ENCODE results near the gene TJP2.
A peak's percentile ranks its signal among the peaks of the same experiment; 100 is the strongest.

The TJP2 gene

GRCh38 chr9:69237702-69238295 lies 63.7 kb downstream of the TJP2 start:
- DNase-seq, result no peak

- no peak for DNase-seq
Measured at GRCh38 chr9:69243116-69243515, 69.0 kb downstream of the TJP2 start.

- no peak for DNase-seq
Measured at GRCh38 chr9:69246629-69247028, 72.6 kb downstream of the TJP2 start.

- DNase-seq, result no peak
Measured at GRCh38 chr9:69248005-69248404, 73.9 kb downstream of the TJP2 start.

GRCh38 chr9:69249337-69249736 lies 75.3 kb downstream of the TJP2 start:
- DNase-seq, result no peak

- no peak for DNase-seq
Measured at GRCh38 chr9:69250681-69251080, 76.6 kb downstream of the TJP2 start.

GRCh38 chr9:69252436-69252835 lies 78.4 kb downstream of the TJP2 start:
- DNase-seq, result no peak

GRCh38 chr9:69253057-69253456 lies 79.0 kb downstream of the TJP2 start:
- DNase-seq, result no peak

GRCh38 chr9:69254223-69254622 lies 80.1 kb downstream of the TJP2 start:
- DNase-seq, result no peak

- no peak for DNase-seq
Measured at GRCh38 chr9:69255591-69255990, 81.5 kb downstream of the TJP2 start.

GRCh38 chr9:69258551-69258950 lies 84.5 kb downstream of the TJP2 start:
- DNase-seq, result no peak

GRCh38 chr9:69260161-69260560 lies 86.1 kb downstream of the TJP2 start:
- no peak for DNase-seq

GRCh38 chr9:69261636-69262035 lies 87.6 kb downstream of the TJP2 start:
- no peak for DNase-seq

GRCh38 chr9:69264526-69264925 lies 90.4 kb downstream of the TJP2 start:
- DNase-seq, result no peak

- no peak for DNase-seq
Measured at GRCh38 chr9:69265891-69266290, 91.8 kb downstream of the TJP2 start.

- DNase-seq, result no peak
Measured at GRCh38 chr9:69272212-69272611, 98.1 kb downstream of the TJP2 start.

- no peak for DNase-seq
Measured at GRCh38 chr9:69273161-69273560, 99.1 kb downstream of the TJP2 start.

- no peak for DNase-seq
Measured at GRCh38 chr9:69276775-69277174, 102.7 kb downstream of the TJP2 start.

GRCh38 chr9:69279084-69279731 lies 105.1 kb downstream of the TJP2 start:
- peak in 1 of 2 donors; percentile 23 for DNase-seq

GRCh38 chr9:69279733-69280132 lies 105.7 kb downstream of the TJP2 start:
- no peak for DNase-seq

- DNase-seq, result no peak
Measured at GRCh38 chr9:69283003-69283402, 108.9 kb downstream of the TJP2 start.

- no peak for DNase-seq
Measured at GRCh38 chr9:69292078-69292477, 118.0 kb downstream of the TJP2 start.

GRCh38 chr9:69293156-69293555 lies 119.1 kb downstream of the TJP2 start:
- DNase-seq, result no peak

GRCh38 chr9:69295872-69296552 lies 121.9 kb downstream of the TJP2 start:
- no peak for DNase-seq

All from stimulated activated CD4-positive, alpha-beta T cell treated with anti-CD3 and anti-CD28 coated beads, Interleukin-2, amount 100 ng/mL, for 24 hours (primary cell).